ENCODE measurements around the gene TGFBR3. TPM values are rescaled to one million over a fixed set of nuclear protein-coding genes. Genes with fewer than 3 reads are reported as not detected.
A peak's percentile ranks its signal among the peaks of the same experiment; 100 is the strongest.

Gene TGFBR3
- total RNA-seq, 4 donors from 2014 or later = 16.3 to 90.0 (median 54.7) TPM

DNA sequence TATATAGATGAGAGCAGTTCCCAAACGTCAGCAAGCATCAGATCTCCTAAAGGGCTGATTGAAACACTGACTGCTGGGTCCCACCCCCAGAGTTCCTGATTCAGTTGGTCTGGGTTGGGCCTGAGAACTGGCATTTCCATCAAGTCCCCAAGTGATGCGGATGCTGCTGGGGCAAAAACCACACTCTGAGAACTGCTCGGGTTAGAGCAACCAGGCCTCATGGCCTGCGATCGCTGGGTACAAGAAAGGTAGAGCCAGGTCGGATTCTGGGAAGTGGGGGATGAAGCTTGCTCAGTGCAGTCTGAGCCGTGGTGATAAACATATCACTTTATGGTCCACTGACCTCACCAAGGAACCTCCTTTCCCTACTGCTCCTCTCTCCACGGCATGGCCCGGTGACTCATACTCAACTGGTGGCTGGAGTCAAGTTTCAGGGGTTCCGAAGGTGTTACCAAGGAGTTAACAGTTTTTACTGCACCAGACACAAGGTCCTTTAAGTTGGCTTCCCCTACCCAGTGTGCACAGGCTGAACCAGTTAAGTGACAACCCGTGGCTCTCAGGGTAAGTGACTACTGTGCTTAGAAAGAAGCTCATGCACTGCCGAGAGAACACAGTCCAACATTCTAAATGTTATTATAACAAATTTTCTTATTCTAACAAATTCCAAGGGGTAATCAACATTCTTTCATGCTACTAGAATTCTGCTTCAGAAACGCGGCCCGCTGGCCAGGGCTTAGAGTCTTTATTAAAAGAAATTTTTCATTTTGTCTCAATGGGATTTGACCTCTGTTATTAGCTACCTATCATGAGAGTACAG lies 153.5 kb downstream of the TGFBR3 start:
- no peaks in the 10 kb centered on the region for H3K9me3 ChIP-seq
- H3K27me3 ChIP-seq = no peaks in the 10 kb centered on the region
- H3K4me3 ChIP-seq = no peak overlapping the region
- peaks cover 0 to 31% (median 3%) of the 10 kb centered on the region in 4 donors for H3K4me1 ChIP-seq
- TF ChIP-seq, protein P1, sequence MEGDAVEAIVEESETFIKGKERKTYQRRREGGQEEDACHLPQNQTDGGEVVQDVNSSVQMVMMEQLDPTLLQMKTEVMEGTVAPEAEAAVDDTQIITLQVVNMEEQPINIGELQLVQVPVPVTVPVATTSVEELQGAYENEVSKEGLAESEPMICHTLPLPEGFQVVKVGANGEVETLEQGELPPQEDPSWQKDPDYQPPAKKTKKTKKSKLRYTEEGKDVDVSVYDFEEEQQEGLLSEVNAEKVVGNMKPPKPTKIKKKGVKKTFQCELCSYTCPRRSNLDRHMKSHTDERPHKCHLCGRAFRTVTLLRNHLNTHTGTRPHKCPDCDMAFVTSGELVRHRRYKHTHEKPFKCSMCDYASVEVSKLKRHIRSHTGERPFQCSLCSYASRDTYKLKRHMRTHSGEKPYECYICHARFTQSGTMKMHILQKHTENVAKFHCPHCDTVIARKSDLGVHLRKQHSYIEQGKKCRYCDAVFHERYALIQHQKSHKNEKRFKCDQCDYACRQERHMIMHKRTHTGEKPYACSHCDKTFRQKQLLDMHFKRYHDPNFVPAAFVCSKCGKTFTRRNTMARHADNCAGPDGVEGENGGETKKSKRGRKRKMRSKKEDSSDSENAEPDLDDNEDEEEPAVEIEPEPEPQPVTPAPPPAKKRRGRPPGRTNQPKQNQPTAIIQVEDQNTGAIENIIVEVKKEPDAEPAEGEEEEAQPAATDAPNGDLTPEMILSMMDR (IDR thresholded peaks at IDR 0.05) = no peak
- no peak for TF ChIP-seq POLR2A (IDR thresholded peaks at IDR 0.05)
- no peak for DNase-seq
- peak overlapping the region; percentile 15 to 60 (median 27) for H3K27ac ChIP-seq
- H3K36me3 ChIP-seq = no peaks in the 10 kb centered on the region

DNA sequence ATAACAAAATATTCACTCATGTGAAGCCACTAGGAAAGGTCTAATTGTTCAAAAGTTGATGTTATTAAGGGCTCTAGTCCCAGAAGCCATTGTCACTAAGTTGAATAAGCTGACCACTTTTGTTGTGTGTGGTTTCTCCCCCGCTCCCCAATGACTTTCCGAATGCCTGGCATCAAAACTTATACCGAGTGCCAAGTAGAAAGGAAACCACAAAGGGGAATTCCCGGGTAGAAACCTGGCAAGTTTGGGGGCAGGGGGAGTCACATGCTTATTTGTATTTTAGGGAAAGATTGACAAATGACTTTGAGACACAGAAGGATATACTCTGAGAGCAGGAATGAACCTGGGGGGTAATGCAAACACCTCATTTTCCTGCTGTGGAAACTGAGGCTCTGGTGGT lies 154.1 kb downstream of the TGFBR3 start:
- no peak for DNase-seq
- no peaks in the 10 kb centered on the region for H3K36me3 ChIP-seq
- H3K9me3 ChIP-seq = no peaks in the 10 kb centered on the region
- H3K4me3 ChIP-seq = no peak overlapping the region
- TF ChIP-seq, protein P1 (IDR thresholded peaks at IDR 0.05) = no peak
- TF ChIP-seq POLR2A (IDR thresholded peaks at IDR 0.05) = no peak
- peak overlapping the region in 2 of 4 donors; percentile 16 to 60 for H3K27ac ChIP-seq
- H3K27me3 ChIP-seq = no peaks in the 10 kb centered on the region
- H3K4me1 ChIP-seq = peaks cover 0 to 29% (median 3%) of the 10 kb centered on the region in 4 donors

DNA sequence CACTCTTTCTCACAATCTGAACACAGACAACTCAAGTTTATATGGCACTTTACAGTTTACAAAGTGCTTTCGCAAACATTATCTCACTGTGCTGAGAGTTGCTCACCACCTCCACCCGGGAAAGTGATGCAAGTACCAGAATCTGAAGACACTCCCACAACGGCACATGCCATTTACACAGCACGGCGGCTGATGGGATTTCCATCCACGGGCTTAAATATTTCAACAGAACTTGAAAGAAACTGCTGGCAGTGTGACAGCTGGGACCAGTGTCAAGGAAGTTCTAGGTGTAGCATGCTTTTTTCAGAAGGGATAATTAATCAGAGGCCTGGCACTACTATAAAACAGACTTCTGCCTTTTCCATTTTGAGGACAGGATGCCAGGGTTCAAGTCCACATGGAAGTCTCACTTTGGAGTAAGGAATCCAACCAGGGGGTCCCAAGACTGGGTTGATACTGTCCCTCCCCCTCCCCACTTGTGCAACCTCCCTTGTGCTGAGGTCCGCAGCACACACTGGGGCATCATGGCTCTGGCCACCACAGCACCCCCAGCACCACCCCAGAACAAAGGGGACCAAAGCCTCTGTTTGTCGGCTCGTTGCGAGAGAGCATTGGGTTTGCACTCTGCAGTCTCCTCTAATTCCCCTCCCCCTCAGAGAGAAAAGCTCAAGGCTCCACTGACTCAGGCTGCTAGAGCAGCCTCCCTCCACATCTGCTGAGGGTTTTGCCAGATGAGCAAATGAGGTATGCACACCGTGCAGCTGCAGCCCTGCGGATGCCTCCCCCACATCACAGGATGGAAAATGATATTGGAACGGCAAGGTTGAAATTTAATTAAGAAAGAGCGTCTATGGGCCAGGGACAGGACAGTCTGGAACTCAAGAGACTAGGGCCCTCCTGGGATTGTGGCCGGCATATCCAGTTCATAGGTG lies 154.9 kb downstream of the TGFBR3 start:
- peak overlapping the region in 2 of 4 donors; percentile 21 to 60 for H3K27ac ChIP-seq
- H3K9me3 ChIP-seq = no peaks in the 10 kb centered on the region
- H3K4me3 ChIP-seq = no peak overlapping the region
- DNase-seq = peak in 1 of 3 donors; percentile 51
- H3K4me1 ChIP-seq = peaks cover 0 to 28% (median 3%) of the 10 kb centered on the region in 4 donors
- no peaks in the 10 kb centered on the region for H3K27me3 ChIP-seq
- TF ChIP-seq, protein P1 (IDR thresholded peaks at IDR 0.05) = no peak
- no peak for TF ChIP-seq POLR2A (IDR thresholded peaks at IDR 0.05)
- H3K36me3 ChIP-seq = no peaks in the 10 kb centered on the region

DNA sequence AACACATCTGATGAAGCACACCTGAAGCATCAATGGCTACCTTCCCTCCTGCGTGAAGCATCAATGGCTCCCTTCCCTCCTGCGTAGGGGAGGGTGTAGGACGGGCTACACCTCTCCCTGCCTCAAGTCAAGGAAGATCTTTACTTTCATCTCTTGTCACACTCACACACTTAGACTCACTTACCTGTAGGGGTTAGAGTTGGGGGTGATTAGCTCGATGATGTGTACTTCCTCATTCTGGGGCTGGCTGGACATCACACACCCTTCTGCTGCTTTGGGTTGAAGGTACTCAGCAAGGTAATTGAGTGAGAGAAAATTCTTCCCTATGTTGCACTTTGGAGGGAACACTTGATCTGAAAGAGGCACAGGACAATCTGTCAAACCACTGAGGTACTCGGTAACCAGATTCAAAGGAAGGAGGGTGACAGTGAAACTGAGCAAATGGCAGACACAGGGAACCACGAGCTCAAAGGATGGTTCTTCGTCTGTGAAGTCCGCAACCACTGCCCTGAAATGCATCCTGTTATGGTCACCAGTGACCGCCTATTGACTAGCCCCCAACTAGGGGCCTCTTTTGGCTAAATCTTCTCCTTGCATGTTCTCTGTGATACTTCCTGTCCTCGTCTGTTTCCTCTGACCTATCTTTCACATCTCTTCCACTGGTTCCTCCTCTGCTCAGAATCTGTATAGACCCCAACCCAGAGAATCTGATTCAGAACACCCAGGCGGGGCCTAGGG lies 156.2 kb downstream of the TGFBR3 start:
- TF ChIP-seq, protein P1 (IDR thresholded peaks at IDR 0.05) = no peak
- TF ChIP-seq POLR2A (IDR thresholded peaks at IDR 0.05) = no peak
- Histone ChIP-seq H3K4me1 (peaks cover 0 to 20% (median 3%) of the 10 kb centered on the region in 4 donors), H3K27me3 (no peaks in the 10 kb centered on the region), H3K9me3 (no peaks in the 10 kb centered on the region), H3K36me3 (no peaks in the 10 kb centered on the region), H3K4me3 (no peak overlapping the region), H3K27ac (peak overlapping the region in 2 of 4 donors; percentile 48 to 60)
- no peak for DNase-seq

DNA sequence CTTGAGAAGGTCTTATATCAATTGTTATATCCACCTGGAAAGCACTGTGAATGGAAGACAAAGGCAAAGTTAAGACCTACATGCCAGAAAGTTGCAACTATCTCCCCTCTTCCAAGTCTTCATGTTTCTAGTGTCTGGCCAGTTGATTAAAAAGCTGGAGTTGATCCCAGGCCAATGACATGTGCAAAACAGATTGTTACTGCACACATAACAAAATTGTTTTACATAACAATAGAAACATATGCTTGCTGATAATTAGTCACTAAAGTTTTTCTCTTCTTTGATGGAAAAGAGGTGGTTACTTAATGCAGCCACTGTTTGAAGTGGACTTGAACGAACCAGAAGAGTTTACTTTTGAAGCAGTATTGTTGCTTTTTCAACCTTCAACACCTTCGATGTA lies 158.2 kb downstream of the TGFBR3 start:
- Histone ChIP-seq H3K27ac (peak overlapping the region in 1 of 4 donors; percentile 85), H3K36me3 (no peaks in the 10 kb centered on the region), H3K9me3 (no peaks in the 10 kb centered on the region), H3K27me3 (no peaks in the 10 kb centered on the region), H3K4me1 (peaks cover 0 to 20% (median 3%) of the 10 kb centered on the region in 4 donors), H3K4me3 (no peak overlapping the region)
- TF ChIP-seq, protein P1 (IDR thresholded peaks at IDR 0.05) = no peak
- no peak for TF ChIP-seq POLR2A (IDR thresholded peaks at IDR 0.05)
- DNase-seq = no peak

Measured in Peyer's patch (tissue), 4 donors.